Daoy (cell line): Measurements from ENCODE around the gene CIDEA. TPM values are rescaled to one million over a fixed set of nuclear protein-coding genes. Genes with fewer than 3 reads are reported as not detected.
"Not testable (repeated sequence)": the region's sequence is repeated elsewhere in the genome, so short reads cannot be mapped to it uniquely, and the experiment has no call there.

ENCODE experiments used
- DNase-seq: peaks from one replicate; pipeline ENCODE4 v3.0.0-alpha.2; 2015; ENCODE audit warnings: low read depth
- total RNA-seq: library from RNA; depleted of rRNA; stranded (reverse); fragments of >200 nt; shearing (Covaris generic); gene quantifications from 2 replicates; pipeline ENCODE4 v1.2.3, GENCODE V29; 2014; rRNA removed

Gene CIDEA
- not detected in 2 replicates for total RNA-seq

- DNase-seq: peak; percentile 36
Measured at GRCh38 chr18:12254136-12254819, at the start of gene CIDEA. TSS of gene CIDEA (plus strand) at chr18:12254361. CDS start at chr18:12254384, 23 bp downstream.

- not testable (repeated sequence) for DNase-seq
Measured at GRCh38 chr18:12208296-12209153, 45.6 kb upstream of the CIDEA start.

GRCh38 chr18:12212308-12212707 is 41.9 kb upstream of the CIDEA start:
- DNase-seq: not testable (repeated sequence)

GRCh38 chr18:12214296-12215005 is 39.7 kb upstream of the CIDEA start:
- DNase-seq: not testable (repeated sequence)

GRCh38 chr18:12216471-12216870 is 37.7 kb upstream of the CIDEA start:
- DNase-seq: not testable (repeated sequence)

- DNase-seq: not testable (repeated sequence)
Measured at GRCh38 chr18:12218603-12219002, 35.6 kb upstream of the CIDEA start.

GRCh38 chr18:12222041-12222440 is 32.1 kb upstream of the CIDEA start:
- not testable (repeated sequence) for DNase-seq

- not testable (repeated sequence) for DNase-seq
Measured at GRCh38 chr18:12223326-12223725, 30.8 kb upstream of the CIDEA start.

GRCh38 chr18:12226807-12227206 is 27.4 kb upstream of the CIDEA start:
- not testable (repeated sequence) for DNase-seq

- DNase-seq: not testable (repeated sequence)
Measured at GRCh38 chr18:12227399-12228186, 26.6 kb upstream of the CIDEA start.

GRCh38 chr18:12228308-12228707 is 25.9 kb upstream of the CIDEA start:
- DNase-seq: not testable (repeated sequence)

GRCh38 chr18:12230561-12230960 is 23.6 kb upstream of the CIDEA start:
- DNase-seq: not testable (repeated sequence)

GRCh38 chr18:12231040-12231882 is 22.9 kb upstream of the CIDEA start:
- DNase-seq: no peak

- no peak for DNase-seq
Measured at GRCh38 chr18:12231986-12232385, 22.2 kb upstream of the CIDEA start.

GRCh38 chr18:12233378-12233777 is 20.8 kb upstream of the CIDEA start:
- DNase-seq: peak; percentile 76

GRCh38 chr18:12234451-12235190 is 19.5 kb upstream of the CIDEA start:
- no peak for DNase-seq

- DNase-seq: no peak
Measured at GRCh38 chr18:12236141-12236540, 18.0 kb upstream of the CIDEA start.

- peak; percentile 71 for DNase-seq
Measured at GRCh38 chr18:12236934-12237832, 17.0 kb upstream of the CIDEA start.

GRCh38 chr18:12238826-12239225 is 15.3 kb upstream of the CIDEA start:
- no peak for DNase-seq
